Sigmoid colon (tissue), 7 donors: ENCODE measurements around the gene ETS1. TPM values are rescaled to one million over a fixed set of nuclear protein-coding genes. Genes with fewer than 3 reads are reported as not detected.
A peak's percentile ranks its signal among the peaks of the same experiment; 100 is the strongest.

Experiments used
- DNase-seq: peaks from one replicate; pipeline ENCODE4 v3.0.0-alpha.2; 2019
- H3K27ac ChIP-seq, 4 donors: fragments of 200-600 bp; sonication (generic); one replicate each; pipeline ENCODE4 v1.5.1; 2016 to 2019; ENCODE audit warnings: mild to moderate bottlenecking in 1 of 4
- H3K27me3 ChIP-seq, 3 donors: fragments of 200-600 bp; sonication (generic); one replicate each; pipeline ENCODE4 v1.5.1; 2019; ENCODE audit warnings: mild to moderate bottlenecking in 1 of 3
- H3K36me3 ChIP-seq, 4 donors: fragments of 200-600 bp; sonication (generic); one replicate each; pipeline ENCODE4 v1.5.1; 2016 to 2019
- H3K4me1 ChIP-seq, 4 donors: fragments of 200-600 bp; sonication (generic); one replicate each; pipeline ENCODE4 v1.5.1; 2017 to 2019
- H3K4me3 ChIP-seq, 4 donors: fragments of 200-600 bp; sonication (generic); one replicate each; pipeline ENCODE4 v1.5.1; 2017 to 2019; ENCODE audit warnings: mild to moderate bottlenecking in 2 of 4, moderate library complexity in 1 of 4
- H3K9me3 ChIP-seq, 4 donors: fragments of 200-600 bp in 3 of 4; sonication (generic) in 3 of 4; one replicate each; pipeline versions ENCODE4 v1.5.1 to v1.6.1; 2013 to 2019
- CTCF ChIP-seq, 4 experiments: fragments of 450-650 bp in 3 of 4; fragments of 200-600 bp in 1 of 4; IDR thresholded peaks; one replicate each; pipeline ENCODE4 v1.5.1; 2016 to 2019; ENCODE audit warnings: antibody characterized with exemption in 4 of 4, mild to moderate bottlenecking in 3 of 4, moderate library complexity in 2 of 4
- EP300 ChIP-seq, 4 donors: sonication (generic); formaldehyde crosslinking; IDR thresholded peaks; one replicate each; pipeline ENCODE4 v1.6.1; 2017; ENCODE audit warnings: antibody characterized with exemption in 4 of 4
- POLR2A ChIP-seq, 2 donors: fragments of 450-650 bp; IDR thresholded peaks; one replicate each; pipeline ENCODE4 v1.6.1; 2016; ENCODE audit warnings: antibody characterized with exemption in 2 of 2, mild to moderate bottlenecking in 2 of 2, moderate library complexity in 2 of 2
- POLR2AphosphoS5 ChIP-seq, 4 donors: sonication (generic); formaldehyde crosslinking; IDR thresholded peaks; one replicate each; pipeline ENCODE4 v1.6.1; 2017; ENCODE audit warnings: antibody characterized with exemption in 4 of 4
- WGBS, 2 donors: extraction: QIAGEN DNeasy Blood & Tissue Kit; methylation state at CpG; one replicate each; pipeline ENCODE4 v1.1.7; 2013; 5-methylcytosine and 5-hydroxymethylcytosine counted together
- intact Hi-C: fragments of 100-400 bp; cut with DNase I; formaldehyde crosslinking; loops from one replicate; pipeline ENCODE4 v1.15.1; 2023
- polyA plus RNA-seq, 3 donors: library from polyadenylated mRNA; stranded (reverse); fragments of 200-250 nt; gene quantifications; one replicate each; pipeline ENCODE4 v1.2.3, GENCODE V29; 2013
- total RNA-seq, 4 donors: library from RNA; depleted of rRNA; stranded (reverse); fragments of >200 nt; gene quantifications; one replicate each; pipeline ENCODE4 v1.1.0, GENCODE V29; 2016
- donor health status: healthy with polysubstance abuse.
- donor health status: Bipolar disorder and iron deficiency.
- donor health status: healthy.

The ETS1 gene
- total and polyA plus RNA-seq, 7 donors = 12.5 to 122 (median 24.6) TPM

GRCh38 chr11:128505449-128506065, 81.8 kb downstream of the ETS1 start:
- TF ChIP-seq POLR2A (IDR thresholded peaks at IDR 0.05) (no peak), POLR2AphosphoS5 (IDR thresholded peaks at IDR 0.05) (no peak), CTCF (IDR thresholded peaks at IDR 0.05) (no peak), EP300 (IDR thresholded peaks at IDR 0.05) (no peak)
- H3K4me1 ChIP-seq = peaks cover 0 to 87% (median 78%) of the 10 kb centered on the region in 4 donors
- intact Hi-C loops = no loop called here
- no peak overlapping the region for H3K4me3 ChIP-seq
- H3K27me3 ChIP-seq = no peaks in the 10 kb centered on the region
- no peaks in the 10 kb centered on the region for H3K9me3 ChIP-seq
- peak overlapping the region; percentile 8 to 87 (median 47) for H3K27ac ChIP-seq
- 75 to 89% methylated on average over 12 of the region's 12 CpGs for WGBS, 2 donors
- no peak for DNase-seq
- H3K36me3 ChIP-seq = no peaks in the 10 kb centered on the region

- DNase-seq = no peak
- intact Hi-C loops = loop anchor here (5.0 kb wide), 1 partner anchor 102 kb away; no protein-coding TSS in a partner anchor
- H3K9me3 ChIP-seq = no peaks in the 10 kb centered on the region
- WGBS, 2 donors = 84 to 92% methylated on average over 2 of the region's 2 CpGs
- no peaks in the 10 kb centered on the region for H3K27me3 ChIP-seq
- peak overlapping the region; percentile 12 to 87 (median 36) for H3K27ac ChIP-seq
- no peak for TF ChIP-seq POLR2A (IDR thresholded peaks at IDR 0.05)
- TF ChIP-seq POLR2AphosphoS5 (IDR thresholded peaks at IDR 0.05) = no peak
- no peak for TF ChIP-seq CTCF (IDR thresholded peaks at IDR 0.05)
- no peak for TF ChIP-seq EP300 (IDR thresholded peaks at IDR 0.05)
- H3K4me3 ChIP-seq = no peak overlapping the region
- peaks cover 0 to 84% (median 81%) of the 10 kb centered on the region in 4 donors for H3K4me1 ChIP-seq
- no peaks in the 10 kb centered on the region for H3K36me3 ChIP-seq
Measured at GRCh38 chr11:128504486-128504885, 82.9 kb downstream of the ETS1 start.

GRCh38 chr11:128503245-128503991, 83.9 kb downstream of the ETS1 start:
- no peak for DNase-seq
- Histone ChIP-seq H3K4me3 (no peak overlapping the region), H3K27me3 (no peaks in the 10 kb centered on the region), H3K27ac (peak overlapping the region; percentile 44 to 87 (median 56)), H3K9me3 (no peaks in the 10 kb centered on the region), H3K4me1 (peaks cover 0 to 88% (median 79%) of the 10 kb centered on the region in 4 donors), H3K36me3 (no peaks in the 10 kb centered on the region)
- TF ChIP-seq POLR2AphosphoS5 (IDR thresholded peaks at IDR 0.05) (no peak), POLR2A (IDR thresholded peaks at IDR 0.05) (no peak), EP300 (IDR thresholded peaks at IDR 0.05) (no peak), CTCF (IDR thresholded peaks at IDR 0.05) (no peak)
- intact Hi-C loops = loop anchor here (5.0 kb wide), 1 partner anchor 101 kb away; no protein-coding TSS in a partner anchor
- WGBS, 2 donors = 54 to 77% methylated on average over 8 of the region's 8 CpGs

GRCh38 chr11:128502726-128503125, 84.6 kb downstream of the ETS1 start:
- no peak for TF ChIP-seq EP300 (IDR thresholded peaks at IDR 0.05)
- TF ChIP-seq POLR2A (IDR thresholded peaks at IDR 0.05) = no peak
- TF ChIP-seq CTCF (IDR thresholded peaks at IDR 0.05) = no peak
- TF ChIP-seq POLR2AphosphoS5 (IDR thresholded peaks at IDR 0.05) = no peak

More at GRCh38 chr11:128502726-128503125, 84.6 kb downstream of the ETS1 start:
- Histone ChIP-seq H3K4me3 (no peak overlapping the region), H3K27ac (peak overlapping the region; percentile 36 to 87 (median 51)), H3K9me3 (no peaks in the 10 kb centered on the region), H3K27me3 (no peaks in the 10 kb centered on the region), H3K4me1 (peaks cover 0 to 87% (median 79%) of the 10 kb centered on the region in 4 donors), H3K36me3 (no peaks in the 10 kb centered on the region)
- DNase-seq = no peak
- intact Hi-C loops = loop anchor here (5.0 kb wide), 1 partner anchor 100 kb away; no protein-coding TSS in a partner anchor
- WGBS, 2 donors = 15 to 46% methylated on average over 4 of the region's 4 CpGs
